ENCODE results near the gene FCER1A.
"Not testable (repeated sequence)": the region's sequence is repeated elsewhere in the genome, so short reads cannot be mapped to it uniquely, and the experiment has no call there.

GRCh38 chr1:159349374-159349773 is 47.2 kb downstream of the FCER1A start:
- TF ChIP-seq YY1 (IDR thresholded peaks at IDR 0.05; ENCODE audit: insufficient read depth, insufficient read length); SUZ12 (IDR thresholded peaks at IDR 0.05; ENCODE audit: extremely low read depth, insufficient read depth, insufficient read length); ZNF274 (IDR thresholded peaks at IDR 0.05; ENCODE audit: low read depth, low read length): not testable (repeated sequence)
